ENCODE measurements around the gene ZNF25. TPM values are rescaled to one million over a fixed set of nuclear protein-coding genes. Genes with fewer than 3 reads are reported as not detected.
"Not testable (repeated sequence)": the region's sequence is repeated elsewhere in the genome, so short reads cannot be mapped to it uniquely, and the experiment has no call there.

The ZNF25 gene
- polyA plus RNA-seq (1.6 to 2.7 TPM (median 2.4 TPM) in 3 replicates), polyA minus RNA-seq (0.36 to 2.5 TPM (median 1.1 TPM) in 3 replicates)
- polyA plus RNA-seq (2011; ENCODE audit: low read depth): 3.4 TPM
- polyA plus RNA-seq (2011; cell fraction: cytosol; rRNA removed): 1.6 and 2.9 TPM in 2 replicates
- polyA plus RNA-seq (2011; cell fraction: nucleus; rRNA removed): 3.2 and 3.3 TPM in 2 replicates
- 1.9 and 2.3 TPM in 2 replicates for polyA plus RNA-seq (2012; ENCODE audit: low replicate concordance)
- 0.96 TPM for polyA minus RNA-seq (2011; cell fraction: cytosol; rRNA and poly(A)+ RNA removed)
- 0.32 and 2.0 TPM in 2 replicates for polyA minus RNA-seq (2011; cell fraction: nucleus; rRNA and poly(A)+ RNA removed)

DNA sequence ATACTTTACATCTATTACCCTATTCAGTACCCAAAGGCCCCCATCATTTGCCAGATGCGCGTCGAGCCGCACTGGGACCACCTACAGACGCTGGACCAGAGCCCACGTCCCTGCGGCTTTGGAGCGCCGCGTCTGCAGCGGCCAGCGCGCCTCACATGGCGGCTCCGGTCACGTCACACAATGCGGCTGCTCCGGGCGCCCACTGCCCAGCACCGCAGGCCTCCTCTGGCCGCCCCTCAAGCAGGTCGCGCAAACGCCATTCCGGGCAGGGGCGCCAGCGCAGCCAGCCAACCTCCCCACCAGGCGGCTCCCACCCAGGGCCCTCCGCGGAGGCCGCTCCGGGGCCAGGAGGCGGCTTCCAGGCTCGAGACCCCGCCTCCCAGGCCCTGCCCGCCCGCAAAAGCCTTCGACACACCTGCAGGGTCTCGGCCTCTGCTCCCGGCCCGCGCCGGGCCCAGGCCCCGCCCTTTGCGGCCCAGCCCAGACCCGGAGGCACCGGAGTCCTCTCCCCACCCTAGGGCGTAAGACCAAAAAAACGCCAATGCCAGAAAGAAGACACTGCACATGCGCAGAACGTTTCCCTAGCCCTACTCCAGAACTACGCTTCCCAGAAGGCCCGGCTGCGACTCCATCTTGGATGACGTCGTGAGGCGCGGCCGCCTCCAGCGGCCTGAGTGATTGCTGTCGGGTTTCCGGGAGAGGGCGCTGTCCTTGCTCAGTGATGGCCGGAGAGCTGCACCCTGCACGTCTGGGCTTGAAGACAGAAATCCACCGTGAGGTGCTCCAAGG lies at the start of gene ZNF25:
Gene ZNF25, minus strand, starts transcription at position 557 of the 789 bp plus-strand sequence. CDS start 4,925 bp downstream, outside the sequence.
- no peaks in the 10 kb centered on the region for H3K9me3 ChIP-seq (ENCODE audit: control insufficient read depth, low read depth, low read length)
- H3K27ac ChIP-seq (ENCODE audit: control insufficient read depth, insufficient read depth, low read length): peak within 1 kb of the TSS; percentile 70
- dilution Hi-C loops (cut with MboI; ENCODE audit: extremely low pct_ligation_motif_present, low sequenced_read_pairs): no loop called here
- H3K9ac ChIP-seq (ENCODE audit: control insufficient read depth, extremely low read depth, insufficient read depth, low read length): peak within 1 kb of the TSS; percentile 88
- H3K27me3 ChIP-seq (ENCODE audit: control insufficient read depth, extremely low read depth, insufficient read depth, low read length): no peaks in the 10 kb centered on the region
- peak within 1 kb of the TSS; percentile 100 for H2AFZ ChIP-seq (ENCODE audit: control insufficient read depth, low read length)
- H3K36me3 ChIP-seq (ENCODE audit: control insufficient read depth in 2 of 2, extremely low read depth in 1 of 2, insufficient read depth in 2 of 2, low read length in 2 of 2): no peaks in the 10 kb centered on the region
- no peaks in the 10 kb centered on the region for H3K79me2 ChIP-seq (ENCODE audit: control insufficient read depth, insufficient read depth, low read length)
- H3K9me1 ChIP-seq (ENCODE audit: control insufficient read depth, extremely low read depth, insufficient read depth, low read length): no peaks in the 10 kb centered on the region
- peak within 1 kb of the TSS; percentile 98 for H3K4me2 ChIP-seq (ENCODE audit: control insufficient read depth, extremely low read depth, insufficient read depth, low read depth, low read length)
- H4K20me1 ChIP-seq (ENCODE audit: control insufficient read depth, extremely low read depth, insufficient read depth, low read length): no peaks in the 10 kb centered on the region
- H3K4me3 ChIP-seq (ENCODE audit: control insufficient read depth in 2 of 3, extremely low read depth in 1 of 3, insufficient read depth in 2 of 3, low read depth in 1 of 3, low read length in 3 of 3): peak within 1 kb of the TSS; percentile 81 to 85 (median 83)
- DNase-seq (ENCODE audit: low read depth, low spot score): peak; percentile 98
- peaks cover 4% of the 10 kb centered on the region for H3K4me1 ChIP-seq (ENCODE audit: control insufficient read depth, extremely low read depth, insufficient read depth, low read length)
- TF ChIP-seq EZH2 (IDR thresholded peaks at IDR 0.05; ENCODE audit: low read length): no peak
- TF ChIP-seq, protein P1, sequence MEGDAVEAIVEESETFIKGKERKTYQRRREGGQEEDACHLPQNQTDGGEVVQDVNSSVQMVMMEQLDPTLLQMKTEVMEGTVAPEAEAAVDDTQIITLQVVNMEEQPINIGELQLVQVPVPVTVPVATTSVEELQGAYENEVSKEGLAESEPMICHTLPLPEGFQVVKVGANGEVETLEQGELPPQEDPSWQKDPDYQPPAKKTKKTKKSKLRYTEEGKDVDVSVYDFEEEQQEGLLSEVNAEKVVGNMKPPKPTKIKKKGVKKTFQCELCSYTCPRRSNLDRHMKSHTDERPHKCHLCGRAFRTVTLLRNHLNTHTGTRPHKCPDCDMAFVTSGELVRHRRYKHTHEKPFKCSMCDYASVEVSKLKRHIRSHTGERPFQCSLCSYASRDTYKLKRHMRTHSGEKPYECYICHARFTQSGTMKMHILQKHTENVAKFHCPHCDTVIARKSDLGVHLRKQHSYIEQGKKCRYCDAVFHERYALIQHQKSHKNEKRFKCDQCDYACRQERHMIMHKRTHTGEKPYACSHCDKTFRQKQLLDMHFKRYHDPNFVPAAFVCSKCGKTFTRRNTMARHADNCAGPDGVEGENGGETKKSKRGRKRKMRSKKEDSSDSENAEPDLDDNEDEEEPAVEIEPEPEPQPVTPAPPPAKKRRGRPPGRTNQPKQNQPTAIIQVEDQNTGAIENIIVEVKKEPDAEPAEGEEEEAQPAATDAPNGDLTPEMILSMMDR (optimal IDR thresholded peaks at IDR 0.05 in 1 of 3, IDR thresholded peaks at IDR 0.05 in 1 of 3, conservative IDR thresholded peaks at IDR 0.05 in 1 of 3; ENCODE audit: extremely low read depth in 1 of 3, insufficient read depth in 2 of 3, low read length in 3 of 3): peak; percentile 87 to 97 (median 97)
- FAIRE-seq: peak; percentile 85

GRCh38 chr10:38025283-38025682 lies 48.8 kb upstream of the ZNF25 start:
- dilution Hi-C loops (cut with MboI; ENCODE audit: extremely low pct_ligation_motif_present, low sequenced_read_pairs): no loop called here
- H3K36me3 ChIP-seq (ENCODE audit: control insufficient read depth in 2 of 2, extremely low read depth in 1 of 2, insufficient read depth in 2 of 2, low read length in 2 of 2): peaks cover 9 to 11% of the 10 kb centered on the region in 2 experiments
- no peak for TF ChIP-seq EZH2 (IDR thresholded peaks at IDR 0.05; ENCODE audit: low read length)
- TF ChIP-seq, protein P1 (optimal IDR thresholded peaks at IDR 0.05 in 1 of 3, IDR thresholded peaks at IDR 0.05 in 1 of 3, conservative IDR thresholded peaks at IDR 0.05 in 1 of 3; ENCODE audit: extremely low read depth in 1 of 3, insufficient read depth in 2 of 3, low read length in 3 of 3): no peak

DNA sequence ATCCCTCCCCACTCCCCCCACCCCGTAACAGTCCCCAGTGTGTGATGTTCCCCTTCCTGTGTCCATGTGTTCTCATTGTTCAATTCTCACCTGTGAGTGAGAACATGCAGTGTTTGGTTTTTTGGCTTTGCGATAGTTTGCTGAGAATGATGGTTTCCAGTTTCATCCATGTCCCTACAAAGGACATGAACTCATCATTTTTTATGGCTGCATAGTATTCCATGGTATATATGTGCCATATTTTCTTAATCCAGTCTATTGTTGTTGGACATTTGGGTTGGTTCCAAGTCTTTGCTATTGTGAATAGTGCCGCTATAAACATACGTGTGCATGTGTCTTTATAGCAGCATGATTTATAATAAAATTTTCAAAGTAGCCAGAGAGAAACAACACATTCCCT lies 42.7 kb upstream of the ZNF25 start:
- H3K27ac ChIP-seq (ENCODE audit: control insufficient read depth, insufficient read depth, low read length); H3K9ac ChIP-seq (ENCODE audit: control insufficient read depth, extremely low read depth, insufficient read depth, low read length); H3K4me2 ChIP-seq (ENCODE audit: control insufficient read depth, extremely low read depth, insufficient read depth, low read depth, low read length); DNase-seq (ENCODE audit: low read depth, low spot score); H3K79me2 ChIP-seq (ENCODE audit: control insufficient read depth, insufficient read depth, low read length); dilution Hi-C loops (cut with MboI; ENCODE audit: extremely low pct_ligation_motif_present, low sequenced_read_pairs); H3K4me1 ChIP-seq (ENCODE audit: control insufficient read depth, extremely low read depth, insufficient read depth, low read length); H3K9me3 ChIP-seq (ENCODE audit: control insufficient read depth, low read depth, low read length); H3K27me3 ChIP-seq (ENCODE audit: control insufficient read depth, extremely low read depth, insufficient read depth, low read length); H3K36me3 ChIP-seq (ENCODE audit: control insufficient read depth in 2 of 2, extremely low read depth in 1 of 2, insufficient read depth in 2 of 2, low read length in 2 of 2); H4K20me1 ChIP-seq (ENCODE audit: control insufficient read depth, extremely low read depth, insufficient read depth, low read length); H2AFZ ChIP-seq (ENCODE audit: control insufficient read depth, low read length); H3K9me1 ChIP-seq (ENCODE audit: control insufficient read depth, extremely low read depth, insufficient read depth, low read length); FAIRE-seq; H3K4me3 ChIP-seq (ENCODE audit: control insufficient read depth in 2 of 3, extremely low read depth in 1 of 3, insufficient read depth in 2 of 3, low read depth in 1 of 3, low read length in 3 of 3): not testable (repeated sequence)

More at GRCh38 chr10:38025283-38025682, 48.8 kb upstream of the ZNF25 start:
- no peak overlapping the region for H3K27ac ChIP-seq (ENCODE audit: control insufficient read depth, insufficient read depth, low read length)
- H3K9me1 ChIP-seq (ENCODE audit: control insufficient read depth, extremely low read depth, insufficient read depth, low read length): no peaks in the 10 kb centered on the region
- H3K4me1 ChIP-seq (ENCODE audit: control insufficient read depth, extremely low read depth, insufficient read depth, low read length): no peaks in the 10 kb centered on the region
- H3K79me2 ChIP-seq (ENCODE audit: control insufficient read depth, insufficient read depth, low read length): no peaks in the 10 kb centered on the region
- no peak overlapping the region for H3K4me2 ChIP-seq (ENCODE audit: control insufficient read depth, extremely low read depth, insufficient read depth, low read depth, low read length)
- no peak overlapping the region for H3K9ac ChIP-seq (ENCODE audit: control insufficient read depth, extremely low read depth, insufficient read depth, low read length)
- DNase-seq (ENCODE audit: low read depth, low spot score) (no peak), FAIRE-seq (no peak)
- H4K20me1 ChIP-seq (ENCODE audit: control insufficient read depth, extremely low read depth, insufficient read depth, low read length): no peaks in the 10 kb centered on the region
- no peaks in the 10 kb centered on the region for H3K27me3 ChIP-seq (ENCODE audit: control insufficient read depth, extremely low read depth, insufficient read depth, low read length)
- no peaks in the 10 kb centered on the region for H3K9me3 ChIP-seq (ENCODE audit: control insufficient read depth, low read depth, low read length)
- no peak overlapping the region for H3K4me3 ChIP-seq (ENCODE audit: control insufficient read depth in 2 of 3, extremely low read depth in 1 of 3, insufficient read depth in 2 of 3, low read depth in 1 of 3, low read length in 3 of 3)
- no peak overlapping the region for H2AFZ ChIP-seq (ENCODE audit: control insufficient read depth, low read length)

All from keratinocyte (primary cell).